Eye (tissue), 1 donor: Measurements from ENCODE around the gene TACO1.

Experiments used
- DNase-seq: peaks from one replicate; pipeline ENCODE4 v3.0.0-alpha.2; 2015

TACO1 gene

DNA sequence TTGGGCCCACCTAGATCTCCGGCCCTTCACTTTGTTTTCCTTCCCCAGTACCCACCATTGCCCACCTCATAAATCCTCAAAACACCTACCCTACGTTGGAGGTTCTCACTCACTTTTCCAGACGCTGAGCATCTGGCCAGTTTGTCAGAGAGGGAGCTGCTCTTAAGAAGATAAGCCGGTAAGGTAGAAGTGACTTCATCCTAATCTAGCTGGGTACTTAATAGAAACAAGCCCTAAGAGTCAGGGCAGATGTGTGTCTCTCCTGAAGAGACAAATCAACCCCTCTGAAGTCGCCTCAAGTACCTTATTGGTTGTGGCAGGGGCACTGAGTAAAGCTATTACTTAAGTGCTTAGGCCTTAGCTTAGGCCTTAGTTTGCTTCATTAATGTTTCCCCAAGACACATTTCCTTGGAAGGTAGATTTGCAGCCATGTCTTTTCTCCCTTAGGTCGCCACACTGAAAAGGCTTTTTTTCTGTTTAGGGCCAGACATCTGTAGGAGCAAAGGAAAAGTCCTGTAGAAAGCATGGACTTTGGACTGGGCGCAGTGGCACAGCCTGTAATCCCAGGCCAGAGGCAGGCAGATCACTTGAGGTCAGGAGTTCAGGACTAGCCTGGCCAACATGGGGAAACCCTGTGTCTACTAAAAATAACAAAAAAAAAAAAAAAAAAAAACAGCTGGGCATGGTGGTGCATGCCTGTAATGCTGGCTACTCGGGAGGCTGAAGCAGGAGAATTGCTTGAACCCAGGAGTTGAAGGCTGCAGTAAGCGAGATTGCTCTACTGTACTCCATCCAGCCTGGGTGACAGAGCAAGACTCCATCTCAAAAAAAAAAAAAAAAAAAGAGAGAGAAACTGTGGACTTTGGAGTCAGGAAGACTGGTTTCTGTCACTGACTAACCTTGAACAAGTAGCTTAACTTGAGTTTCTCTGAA is 1.0 kb downstream of the TACO1 start:
- DNase-seq: no peak

DNA sequence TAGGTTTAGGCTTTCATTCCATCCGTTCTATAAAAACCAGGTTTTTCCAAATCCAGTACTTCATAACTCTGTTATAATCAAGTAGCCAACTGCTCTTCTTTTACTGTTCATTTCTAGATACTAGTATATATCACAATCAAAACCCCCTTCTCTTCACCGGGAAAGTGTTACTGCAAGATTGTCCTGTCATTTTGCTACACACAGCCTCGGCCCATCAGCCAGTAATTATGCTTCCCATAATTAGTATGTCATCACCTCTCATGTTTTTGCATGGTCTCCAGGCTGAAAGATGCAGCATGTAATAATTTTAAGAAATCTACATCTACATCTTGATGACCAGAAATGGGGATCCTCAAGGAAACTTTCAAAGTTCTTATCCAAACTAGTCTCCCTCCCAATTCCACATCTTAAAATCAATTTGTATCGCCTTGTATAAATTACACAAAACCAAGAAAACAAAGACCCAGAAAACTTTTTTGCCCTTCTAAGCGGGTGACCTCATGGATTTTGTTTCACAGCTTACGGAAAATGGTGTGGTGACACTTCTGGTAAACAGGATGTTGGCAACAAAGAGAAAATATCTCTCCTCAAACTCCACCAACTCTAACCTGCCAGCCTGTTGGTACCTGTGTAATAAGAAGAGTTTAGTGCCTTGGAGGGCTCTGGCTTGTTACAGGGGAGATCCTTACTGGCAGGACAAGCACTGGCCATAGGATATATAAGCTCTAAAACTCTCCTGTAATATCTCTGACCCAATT is 9.3 kb downstream of the TACO1 start:
- no peak for DNase-seq

DNA sequence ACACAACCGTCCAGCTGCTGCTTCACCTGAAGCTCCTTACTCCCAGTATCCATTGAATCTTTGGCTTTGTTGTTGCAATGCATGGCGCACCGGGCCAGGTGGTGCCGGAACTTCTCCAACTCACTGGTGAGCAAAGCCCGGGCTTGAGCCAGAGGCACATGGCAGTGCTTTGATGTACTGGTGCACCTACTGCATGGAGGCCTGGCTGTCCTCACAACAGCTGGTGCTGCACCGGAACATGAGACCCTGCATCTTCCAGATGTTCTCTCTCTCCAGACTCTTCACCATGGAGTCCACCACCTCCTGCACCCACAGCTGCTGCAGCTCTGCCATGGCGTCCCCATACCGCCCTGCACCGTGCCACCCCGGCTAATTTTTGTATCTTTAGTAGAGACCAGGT is 10.2 kb downstream of the TACO1 start:
- DNase-seq: no peak

DNA sequence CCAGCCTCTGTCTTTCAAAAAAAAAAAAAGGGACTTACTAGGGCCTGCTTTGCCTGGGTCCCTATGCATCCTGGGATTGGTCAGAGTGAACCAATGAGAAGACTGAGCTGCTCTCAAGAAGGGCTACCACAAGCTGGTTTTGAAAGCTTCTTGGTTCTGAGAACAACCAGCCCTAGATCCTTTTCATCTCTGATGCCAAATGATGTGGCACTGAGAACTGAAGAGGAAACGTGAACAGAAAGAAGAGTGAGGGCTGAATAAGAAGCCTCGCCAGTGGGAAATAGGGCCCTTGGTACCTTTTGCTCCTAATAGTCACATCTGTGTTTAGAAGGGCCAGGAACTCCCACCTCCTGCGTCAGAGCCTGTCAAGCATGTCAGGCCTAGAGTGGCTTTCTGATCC is 10.7 kb downstream of the TACO1 start:
- no peak for DNase-seq

DNA sequence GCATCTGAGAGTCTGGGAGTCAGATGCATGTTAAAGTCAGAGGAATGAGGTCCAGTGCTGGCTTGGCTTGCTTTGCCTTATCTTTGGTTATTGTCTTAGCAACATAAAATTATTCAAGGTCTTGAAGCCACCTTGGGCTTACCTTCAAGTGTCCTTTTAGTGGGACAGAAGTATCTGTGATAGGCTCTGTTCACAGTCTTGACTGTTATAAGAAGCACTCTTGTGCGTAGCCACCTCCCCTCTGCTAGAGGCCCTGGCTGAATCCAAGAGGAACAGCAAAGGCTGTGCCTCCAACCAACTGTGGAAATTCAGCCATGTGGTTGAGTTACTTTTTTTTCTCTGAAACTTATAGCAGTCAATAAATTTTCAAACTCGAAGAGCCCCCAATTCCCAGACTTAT is 13.0 kb downstream of the TACO1 start:
- no peak for DNase-seq

DNA sequence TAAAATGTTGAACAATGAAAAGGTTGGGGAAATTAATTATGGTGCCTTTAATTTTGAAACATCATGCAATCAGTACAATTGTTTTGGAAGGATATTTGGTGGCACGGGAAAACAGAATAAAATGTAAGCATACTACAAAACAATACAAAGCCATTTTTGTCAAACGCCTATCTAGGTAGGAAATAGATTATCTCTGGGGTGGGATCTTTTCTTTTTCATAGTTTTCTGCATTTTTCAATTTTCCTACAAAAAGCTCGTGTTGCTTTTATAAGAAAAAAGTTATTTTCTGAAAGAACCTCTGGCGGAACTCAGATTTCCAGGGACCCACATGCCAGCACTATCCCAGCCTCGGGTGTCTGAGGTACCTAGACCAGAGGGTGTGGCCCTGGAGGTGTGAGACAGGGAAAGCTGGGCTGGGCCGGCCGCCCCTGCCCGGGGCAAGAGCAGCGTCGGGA is 20.6 kb downstream of the TACO1 start:
- DNase-seq: no peak

DNA sequence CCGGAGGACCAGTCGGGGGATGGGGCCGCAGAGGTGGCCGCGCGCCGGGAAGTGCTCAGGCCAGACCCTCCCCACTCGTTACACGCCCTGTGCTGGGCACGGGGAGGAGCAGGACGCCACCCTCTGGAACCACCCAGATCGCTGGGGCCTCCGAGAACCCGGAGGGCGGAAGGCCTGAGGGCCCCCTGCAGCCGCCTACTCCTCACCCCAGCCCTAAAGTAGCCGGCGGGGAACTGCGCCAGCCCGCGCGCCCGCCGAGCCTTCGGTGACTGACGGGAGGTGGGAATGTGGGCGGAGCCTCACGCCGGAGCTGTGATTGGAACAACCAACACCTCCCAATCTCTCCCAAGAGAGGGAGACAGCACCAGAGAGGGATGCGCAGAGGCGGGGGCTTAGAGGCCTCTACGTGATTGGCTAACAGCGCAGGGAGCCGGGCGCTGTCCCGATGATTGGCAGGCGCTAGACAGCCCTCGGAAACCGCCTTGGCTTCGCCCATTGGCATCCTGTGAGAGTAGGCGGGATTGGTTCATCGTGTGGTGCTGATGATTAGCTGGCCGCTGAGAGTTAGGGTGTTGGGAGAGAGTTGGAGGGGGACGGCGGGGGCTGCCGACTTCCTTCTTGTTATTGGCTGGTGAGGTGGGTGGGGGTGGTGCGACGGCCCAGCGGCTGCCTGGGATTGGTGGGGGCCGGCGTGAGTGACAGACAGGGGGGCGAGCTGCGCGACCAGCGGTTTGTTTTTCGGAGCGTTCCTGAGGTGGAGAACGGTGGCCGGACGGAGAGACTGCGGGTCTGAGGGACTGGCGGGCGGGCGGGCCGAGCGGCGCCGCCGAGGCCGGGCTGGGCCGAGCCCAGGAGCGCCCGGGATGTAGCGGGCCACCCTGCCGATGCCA is 21.2 kb downstream of the TACO1 start, which contains the start of gene MAP3K3:
Gene MAP3K3 (plus strand): TSS at position 734 of the 890 bp plus-strand sequence. CDS start 343 bp downstream, outside the sequence.
- DNase-seq: peak; percentile 100

DNA sequence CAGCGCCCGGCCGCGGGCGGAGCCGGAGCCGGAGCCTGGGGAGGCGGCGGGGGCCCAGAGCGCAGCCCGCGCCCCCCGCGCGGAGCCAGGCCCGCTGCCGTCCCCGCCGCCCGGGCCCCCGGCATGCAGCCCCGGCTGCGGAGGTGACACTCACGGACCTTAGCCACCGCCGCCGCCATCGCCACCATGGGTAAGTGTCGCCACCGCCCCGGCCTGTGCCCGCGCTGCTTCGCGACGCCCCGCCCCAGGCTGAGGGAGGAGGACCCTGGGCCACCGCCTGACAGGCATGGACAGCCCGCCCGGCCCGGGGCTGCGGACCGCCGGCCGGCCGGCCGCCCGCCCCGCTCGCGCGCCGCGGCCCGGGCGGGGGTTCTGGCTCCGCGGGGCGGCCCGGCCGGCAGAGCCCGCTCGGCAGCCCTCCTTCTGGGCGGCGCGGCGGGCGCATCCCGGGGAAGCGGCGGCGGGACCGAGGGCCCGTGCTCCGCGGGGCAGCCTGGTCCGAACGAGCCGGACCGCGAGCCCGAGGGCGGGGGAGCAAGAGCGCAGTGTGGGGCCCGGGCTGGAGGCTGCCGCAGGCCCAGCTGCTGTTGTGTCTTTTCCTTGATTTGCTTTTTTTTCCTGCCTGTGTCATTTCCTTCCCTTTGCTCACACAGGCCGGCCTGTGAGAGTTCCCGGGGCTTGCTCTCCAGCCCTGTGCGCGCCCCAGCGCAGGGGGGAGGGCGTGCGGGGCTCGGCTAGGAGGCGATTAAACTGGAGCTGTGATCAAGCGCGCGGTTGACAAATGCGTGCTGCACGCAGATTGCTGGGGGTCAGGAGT is 22.1 kb downstream of the TACO1 start:
- peak; percentile 80 for DNase-seq

DNA sequence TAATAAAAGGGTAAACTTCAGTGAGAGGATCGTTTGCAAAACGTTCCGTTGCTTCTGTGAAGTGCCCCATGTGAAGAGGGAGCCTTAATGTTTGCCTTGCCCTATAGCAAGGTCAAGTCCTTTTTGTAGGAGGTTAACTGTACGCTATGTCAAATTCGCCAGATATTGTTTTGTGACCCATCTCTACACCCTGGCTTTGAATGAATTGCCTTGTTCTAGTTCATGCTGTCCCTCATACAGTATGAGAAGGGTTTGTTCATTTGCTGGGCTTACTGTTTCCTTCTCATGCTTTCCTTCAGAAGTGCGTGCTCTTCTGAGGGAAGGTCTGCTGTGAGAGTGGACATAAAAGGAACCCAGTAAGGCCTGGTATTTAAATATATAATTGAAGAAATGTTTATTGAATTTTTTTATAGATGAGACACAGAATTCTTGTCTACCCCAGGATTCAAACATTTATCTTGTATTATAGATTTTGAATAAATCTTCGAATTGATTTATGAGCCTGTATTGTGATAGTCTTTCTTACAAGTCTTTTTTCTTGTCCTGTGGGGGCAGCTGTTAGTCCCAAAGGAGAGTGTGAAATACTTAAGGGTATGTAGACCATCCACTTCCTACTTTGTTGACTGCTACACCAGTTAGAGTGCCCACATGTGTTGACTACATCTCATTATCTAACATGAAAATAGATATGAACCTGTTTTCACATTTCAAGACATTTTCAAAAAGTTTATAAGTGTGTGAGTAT is 23.3 kb downstream of the TACO1 start:
- DNase-seq: peak; percentile 13

DNA sequence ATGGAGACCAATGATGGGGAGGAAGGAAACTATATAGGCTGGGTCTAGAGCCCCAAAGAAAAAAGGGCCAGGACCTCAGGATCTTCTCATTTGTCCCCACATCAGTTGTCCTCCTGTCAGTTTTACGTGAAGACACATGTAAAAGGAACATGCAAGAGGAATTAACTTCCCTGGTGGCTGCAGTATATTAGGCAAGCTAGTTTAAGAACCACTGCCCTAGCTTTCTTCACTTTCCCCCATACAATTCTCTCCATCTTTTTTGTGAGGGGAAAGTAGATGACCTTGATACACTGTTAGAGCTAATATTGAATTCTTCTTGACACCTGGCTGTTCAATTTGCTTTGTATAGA is 23.8 kb downstream of the TACO1 start:
- no peak for DNase-seq

DNA sequence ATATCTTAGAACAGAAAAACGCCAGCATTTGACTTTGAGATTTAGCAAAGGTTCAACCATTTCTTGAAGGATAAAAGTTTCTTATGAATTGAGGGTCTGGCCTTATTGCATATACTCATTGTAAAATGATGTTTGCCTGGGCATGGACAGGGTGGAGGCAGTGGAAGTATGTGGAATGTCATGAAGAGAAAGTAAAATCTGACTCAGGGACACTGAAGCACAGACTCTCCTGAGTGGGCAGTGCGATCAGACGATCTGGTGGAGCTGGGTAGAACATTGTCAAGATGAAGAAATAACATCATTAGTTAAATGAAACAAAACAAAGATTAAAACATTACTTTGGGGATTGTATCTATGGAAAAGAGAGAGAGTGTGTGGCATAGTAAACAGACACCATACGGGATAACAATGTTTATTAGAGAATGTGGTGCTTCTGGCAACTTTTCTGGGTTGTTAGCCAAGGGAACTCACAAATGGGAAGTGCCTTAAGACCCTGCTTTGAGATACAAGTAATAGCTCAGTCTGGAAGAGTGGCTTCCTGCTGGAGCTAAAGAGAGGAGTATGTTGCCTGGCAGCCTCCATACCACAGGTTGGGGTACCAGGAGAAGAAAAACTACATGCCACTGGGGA is 26.0 kb downstream of the TACO1 start:
- DNase-seq: no peak

DNA sequence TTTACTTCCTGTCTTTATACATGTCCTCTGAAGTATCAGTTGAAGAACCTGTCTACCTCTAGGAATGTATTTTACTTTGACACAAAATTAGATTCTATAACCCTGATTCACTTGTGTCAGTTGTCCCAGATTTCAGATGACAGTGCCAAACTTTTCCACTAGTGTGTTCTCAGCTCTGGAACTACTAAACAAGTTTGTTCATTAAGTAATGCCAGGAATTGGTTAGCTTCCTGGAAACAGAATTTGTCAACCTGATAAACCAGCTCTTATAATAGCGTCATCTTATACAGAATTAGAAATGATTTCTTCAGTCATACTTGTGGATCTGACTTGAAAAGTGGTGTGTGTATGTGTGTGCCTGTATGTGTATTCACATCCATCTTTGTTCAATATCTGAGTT is 28.9 kb downstream of the TACO1 start:
- no peak for DNase-seq

DNA sequence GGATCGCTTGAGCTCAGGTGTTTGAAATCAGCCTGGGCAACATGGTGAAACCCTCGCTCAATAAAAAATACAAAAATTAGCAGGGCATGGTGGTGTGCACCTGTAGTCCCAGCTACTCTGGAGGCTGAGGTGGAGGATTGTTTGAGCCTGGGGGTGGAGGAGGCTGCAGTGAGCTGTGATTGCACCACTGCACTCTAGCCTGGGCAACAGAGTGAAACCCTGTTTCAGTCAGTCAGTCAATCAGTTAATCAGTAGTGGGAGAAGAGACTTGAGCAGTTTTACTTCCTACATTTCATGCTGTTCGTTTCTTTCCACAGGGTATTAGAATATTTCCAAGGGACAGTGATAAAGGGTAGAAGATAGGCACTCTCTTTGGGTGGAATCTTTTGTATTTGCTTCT is 30.4 kb downstream of the TACO1 start:
- DNase-seq: no peak

DNA sequence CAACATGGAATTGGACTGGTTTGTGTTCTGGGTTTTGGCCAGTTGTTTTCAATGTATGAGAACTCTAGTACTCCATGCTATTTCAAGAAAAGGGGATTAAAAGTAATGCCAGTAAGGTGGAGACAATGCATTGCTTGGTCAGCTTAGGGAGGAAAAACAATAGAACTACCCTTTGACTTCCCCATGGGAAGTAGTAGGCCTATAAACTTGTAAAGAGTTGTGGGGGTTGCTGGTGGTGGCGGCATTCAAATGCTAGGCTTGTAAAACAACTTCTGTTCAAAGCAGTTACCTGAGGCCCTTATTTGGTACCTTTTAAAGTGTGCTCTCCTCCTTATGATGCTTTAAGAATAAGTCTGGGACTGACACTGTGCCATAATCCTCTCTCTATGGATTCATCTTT is 30.9 kb downstream of the TACO1 start:
- DNase-seq: no peak

DNA sequence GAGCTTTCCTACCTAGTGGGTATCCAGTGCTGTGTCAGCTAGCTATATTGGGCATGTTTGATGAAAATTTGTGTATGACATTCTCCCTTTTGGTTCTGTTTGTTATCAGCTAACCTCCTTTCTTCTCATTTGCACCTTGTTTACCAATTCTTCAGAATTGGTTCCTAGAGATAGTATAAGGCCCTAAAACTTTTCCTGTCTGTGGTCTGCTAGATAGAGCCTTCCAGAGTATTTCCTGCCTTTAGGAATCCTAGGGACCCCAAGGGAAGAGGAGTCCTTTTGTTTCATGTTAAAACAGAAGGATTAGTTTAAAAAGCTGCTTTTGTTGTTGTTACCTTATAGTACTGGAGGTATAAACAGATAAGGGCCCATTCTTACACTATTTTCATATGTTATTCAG is 33.0 kb downstream of the TACO1 start:
- no peak for DNase-seq

DNA sequence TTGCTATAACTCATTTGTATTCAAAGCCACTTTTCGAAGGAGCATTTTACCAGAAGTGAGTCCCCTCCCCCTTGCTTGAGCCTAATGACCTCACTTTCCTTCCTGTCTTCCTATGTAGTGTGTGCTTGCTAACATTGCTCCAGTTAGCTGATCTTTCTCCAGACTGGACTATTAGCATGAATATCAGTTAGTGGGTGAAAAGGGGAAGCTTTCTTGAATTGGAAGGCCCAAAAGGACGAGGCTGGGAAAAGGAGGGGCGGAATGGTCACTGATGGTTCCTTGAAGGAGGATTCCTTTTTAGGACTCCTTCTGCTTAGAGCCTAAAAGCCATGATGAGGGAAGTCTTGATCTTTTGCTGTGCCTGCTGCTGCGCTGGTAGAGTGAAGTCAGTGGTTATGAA is 33.5 kb downstream of the TACO1 start:
- no peak for DNase-seq

DNA sequence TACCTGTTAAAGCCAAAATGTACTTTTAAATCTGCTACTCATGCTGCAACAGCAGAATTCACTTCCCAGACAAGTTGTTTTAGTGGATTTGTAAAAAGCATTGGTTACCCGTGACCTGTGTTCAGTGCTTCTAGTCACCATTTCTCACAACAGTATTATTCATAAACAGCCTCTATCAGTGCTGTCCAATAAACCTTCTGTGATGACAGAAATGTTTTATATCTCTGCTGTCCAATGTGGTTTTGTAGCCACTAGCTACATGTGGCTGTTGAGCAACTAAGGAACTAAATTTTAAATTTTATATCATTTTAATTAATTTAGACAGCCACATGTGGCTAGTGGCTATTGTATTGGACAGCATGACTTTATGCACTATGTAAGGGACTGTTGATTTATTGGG is 34.1 kb downstream of the TACO1 start:
- DNase-seq: no peak

DNA sequence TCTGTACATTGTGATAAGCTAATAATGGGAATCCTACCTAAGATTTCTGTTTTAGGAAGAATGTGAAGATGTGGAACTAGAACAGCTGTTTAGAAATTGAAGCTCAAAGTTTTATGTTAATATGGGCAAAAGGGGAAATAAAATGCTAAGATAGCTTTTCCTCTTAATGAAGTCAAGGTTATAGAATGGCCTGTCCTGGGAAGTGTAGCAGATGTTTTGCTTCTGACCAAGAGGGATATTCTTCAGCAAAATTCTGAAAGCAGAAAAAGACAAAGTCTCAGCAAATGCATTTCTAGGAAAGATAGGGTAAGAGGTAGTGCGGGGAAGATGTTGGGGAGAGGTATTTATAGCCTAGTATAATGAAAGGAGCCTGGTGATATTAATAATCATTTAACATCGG is 34.6 kb downstream of the TACO1 start:
- no peak for DNase-seq

DNA sequence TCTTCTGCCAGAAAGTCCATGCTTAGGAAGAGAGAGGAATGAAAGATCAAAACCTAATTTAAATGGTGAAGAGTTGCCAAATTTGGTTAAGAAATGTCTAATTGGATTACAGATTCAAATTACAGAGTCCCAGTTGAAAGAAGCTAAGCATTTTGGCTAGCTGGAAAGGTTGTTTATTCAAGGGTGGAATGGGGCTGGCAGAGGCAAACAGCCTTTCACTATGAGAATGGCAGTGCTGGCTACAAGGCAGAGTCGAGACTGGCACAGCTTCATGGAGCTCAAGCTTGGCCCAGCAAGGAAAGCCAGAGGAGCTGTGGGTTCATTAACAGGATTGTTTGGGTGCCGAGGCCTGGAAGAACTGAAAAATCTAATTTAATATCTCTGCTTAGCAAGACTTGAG is 35.1 kb downstream of the TACO1 start:
- no peak for DNase-seq

DNA sequence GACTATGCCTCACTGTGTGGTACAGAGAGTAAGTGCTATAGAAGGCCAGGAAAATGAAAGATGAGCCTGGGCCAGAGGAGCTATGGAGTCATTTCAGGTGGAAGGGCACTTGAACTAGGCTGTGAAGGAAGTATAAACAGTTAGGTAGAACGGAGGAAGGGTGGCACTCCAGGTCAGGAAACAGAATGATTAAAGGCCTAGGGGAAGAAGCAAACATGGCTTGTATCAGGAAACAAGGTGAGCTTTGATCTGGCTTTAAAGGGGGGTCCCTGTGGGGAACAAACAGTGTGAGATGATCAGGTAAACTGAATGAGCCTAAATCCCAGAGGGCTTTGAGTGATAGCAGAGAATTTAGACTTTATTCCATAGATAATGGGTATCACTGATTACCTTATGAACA is 38.4 kb downstream of the TACO1 start:
- no peak for DNase-seq

DNA sequence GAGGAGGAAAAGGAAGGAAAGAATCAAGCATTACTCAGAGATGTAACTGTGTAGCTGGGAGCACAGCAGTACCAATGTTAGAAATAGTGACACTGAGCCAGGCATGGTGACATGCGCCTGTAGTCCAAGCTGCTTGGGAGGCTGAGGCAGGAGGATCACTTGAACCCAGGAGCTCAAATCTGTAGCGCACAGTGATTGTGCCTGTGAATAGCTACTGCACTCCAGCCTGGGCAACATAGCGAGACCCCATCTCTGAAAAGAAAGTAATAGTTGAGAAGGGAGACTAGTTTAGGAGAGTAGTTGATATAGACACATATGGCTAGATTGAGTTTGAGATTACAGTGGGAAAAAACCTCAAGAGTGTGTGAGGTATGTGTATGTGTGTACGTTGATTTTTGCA is 39.3 kb downstream of the TACO1 start:
- no peak for DNase-seq
